Chondrocyte (in vitro differentiated cells): ENCODE data around the gene CDC73. TPM values are rescaled to one million over a fixed set of nuclear protein-coding genes. Genes with fewer than 3 reads are reported as not detected.
A peak's percentile ranks its signal among the peaks of the same experiment; 100 is the strongest.

Experiments used
- DNase-seq: peaks from one replicate; pipeline ENCODE4 v3.0.0; 2021; ENCODE audit warnings: mixed read lengths, low spot score
- H3K27ac Mint-ChIP-seq: one replicate; pipeline ENCODE4 v1.8.0; 2021; ENCODE audit warnings: mild to moderate bottlenecking, moderate library complexity, mixed read lengths; ENCODE audit not compliant: unreplicated experiment
- H3K27me3 Mint-ChIP-seq: 2 replicates; pipeline ENCODE4 v1.8.0; 2021; ENCODE audit warnings: low read depth, mixed read lengths
- H3K36me3 Mint-ChIP-seq: 2 replicates; pipeline ENCODE4 v1.8.0; 2021; ENCODE audit warnings: low read depth, mixed read lengths
- H3K4me1 Mint-ChIP-seq: 2 replicates; pipeline ENCODE4 v1.8.0; 2021; ENCODE audit warnings: low read depth, mild to moderate bottlenecking, mixed read lengths
- H3K4me3 Mint-ChIP-seq: one replicate; pipeline ENCODE4 v1.8.0; 2021; ENCODE audit warnings: mild to moderate bottlenecking, moderate library complexity, mixed read lengths; ENCODE audit not compliant: unreplicated experiment
- H3K9me3 Mint-ChIP-seq: 2 replicates; pipeline ENCODE4 v1.8.0; 2021; ENCODE audit warnings: low read depth, mixed read lengths
- total RNA-seq: library from RNA; stranded (reverse); gene quantifications from 3 replicates; pipeline ENCODE4 v1.2.1, GENCODE V29; 2021
- TF ChIP-seq, protein P1 (sequence below): fragments of 200-600 bp; sonication (generic); IDR thresholded peaks from 2 replicates; pipeline ENCODE4 v1.5.0; 2021; ENCODE audit warnings: antibody characterized with exemption, mild to moderate bottlenecking, moderate library complexity

Gene CDC73
- total RNA-seq, 1 donor from 2014 or later = 69.4 TPM

DNA sequence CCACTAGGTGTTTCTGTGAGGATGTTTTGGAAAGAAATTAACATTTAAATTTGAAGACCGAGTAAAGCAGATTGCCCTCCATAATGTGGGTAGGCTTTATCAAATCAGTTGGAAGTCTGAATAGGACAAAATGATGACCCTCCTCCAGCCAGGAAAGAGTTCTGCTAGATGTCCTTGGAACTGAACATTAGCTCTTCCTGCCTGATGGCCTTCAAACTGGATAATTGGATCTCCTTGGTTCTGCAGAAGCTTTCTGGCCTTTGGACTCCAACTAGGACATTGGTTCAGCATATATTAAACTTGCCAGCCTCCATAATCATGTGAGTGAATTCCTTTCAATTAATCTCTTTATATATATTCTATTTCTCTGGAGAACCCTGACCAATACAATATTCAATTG, 12.2 kb upstream of the CDC73 start:
- no peaks in the 10 kb centered on the region for H3K9me3 Mint-ChIP-seq
- TF ChIP-seq, protein P1, sequence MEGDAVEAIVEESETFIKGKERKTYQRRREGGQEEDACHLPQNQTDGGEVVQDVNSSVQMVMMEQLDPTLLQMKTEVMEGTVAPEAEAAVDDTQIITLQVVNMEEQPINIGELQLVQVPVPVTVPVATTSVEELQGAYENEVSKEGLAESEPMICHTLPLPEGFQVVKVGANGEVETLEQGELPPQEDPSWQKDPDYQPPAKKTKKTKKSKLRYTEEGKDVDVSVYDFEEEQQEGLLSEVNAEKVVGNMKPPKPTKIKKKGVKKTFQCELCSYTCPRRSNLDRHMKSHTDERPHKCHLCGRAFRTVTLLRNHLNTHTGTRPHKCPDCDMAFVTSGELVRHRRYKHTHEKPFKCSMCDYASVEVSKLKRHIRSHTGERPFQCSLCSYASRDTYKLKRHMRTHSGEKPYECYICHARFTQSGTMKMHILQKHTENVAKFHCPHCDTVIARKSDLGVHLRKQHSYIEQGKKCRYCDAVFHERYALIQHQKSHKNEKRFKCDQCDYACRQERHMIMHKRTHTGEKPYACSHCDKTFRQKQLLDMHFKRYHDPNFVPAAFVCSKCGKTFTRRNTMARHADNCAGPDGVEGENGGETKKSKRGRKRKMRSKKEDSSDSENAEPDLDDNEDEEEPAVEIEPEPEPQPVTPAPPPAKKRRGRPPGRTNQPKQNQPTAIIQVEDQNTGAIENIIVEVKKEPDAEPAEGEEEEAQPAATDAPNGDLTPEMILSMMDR = no peak
- H3K4me1 Mint-ChIP-seq = peaks cover 46% of the 10 kb centered on the region
- H3K27me3 Mint-ChIP-seq = no peaks in the 10 kb centered on the region
- DNase-seq = no peak
- no peak overlapping the region for H3K4me3 Mint-ChIP-seq
- H3K36me3 Mint-ChIP-seq = no peaks in the 10 kb centered on the region
- H3K27ac Mint-ChIP-seq = no peak overlapping the region

DNA sequence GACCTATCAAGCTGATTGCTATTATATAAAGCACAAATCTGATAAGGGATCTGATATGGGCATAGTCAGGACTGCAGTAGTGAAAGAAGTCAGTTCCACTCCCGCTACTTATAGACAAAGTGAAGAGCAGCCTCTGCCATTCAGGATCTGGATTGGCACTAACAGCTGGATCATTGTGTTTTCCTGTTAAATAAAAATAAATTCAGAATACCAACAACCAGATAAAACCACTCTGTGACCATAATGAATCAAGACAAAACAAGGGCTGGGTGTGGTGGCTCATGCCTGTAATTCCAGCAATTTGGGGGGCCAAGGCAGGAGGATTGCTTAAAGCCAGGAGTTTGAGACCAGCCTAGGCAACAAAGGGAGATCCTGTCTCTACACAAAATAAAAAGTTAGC, 11.6 kb upstream of the CDC73 start:
- no peaks in the 10 kb centered on the region for H3K9me3 Mint-ChIP-seq
- no peaks in the 10 kb centered on the region for H3K27me3 Mint-ChIP-seq
- no peak for DNase-seq
- H3K27ac Mint-ChIP-seq = peak overlapping the region; percentile 76
- no peaks in the 10 kb centered on the region for H3K36me3 Mint-ChIP-seq
- TF ChIP-seq, protein P1 = no peak
- H3K4me1 Mint-ChIP-seq = peaks cover 48% of the 10 kb centered on the region
- H3K4me3 Mint-ChIP-seq = no peak overlapping the region

DNA sequence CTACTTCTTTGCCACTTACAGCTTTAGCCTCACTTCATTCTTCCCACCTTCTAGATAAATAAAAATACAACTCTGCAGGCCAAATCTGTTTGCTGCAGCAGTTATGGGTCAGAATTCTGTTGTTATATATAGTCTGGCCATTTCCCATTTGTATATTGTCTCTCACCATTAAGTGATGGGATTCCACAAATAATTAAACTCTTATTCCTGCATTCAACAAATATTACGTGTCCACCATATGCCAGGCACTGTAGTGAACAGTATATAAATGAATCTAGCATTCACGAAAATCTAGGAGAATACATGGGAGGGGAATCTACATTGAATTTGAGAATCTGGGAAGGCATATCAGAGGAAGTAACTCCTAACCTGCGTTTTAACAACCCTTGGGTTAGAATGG, 11.0 kb upstream of the CDC73 start:
- H3K4me3 Mint-ChIP-seq = no peak overlapping the region
- peak overlapping the region; percentile 76 for H3K27ac Mint-ChIP-seq

DNA sequence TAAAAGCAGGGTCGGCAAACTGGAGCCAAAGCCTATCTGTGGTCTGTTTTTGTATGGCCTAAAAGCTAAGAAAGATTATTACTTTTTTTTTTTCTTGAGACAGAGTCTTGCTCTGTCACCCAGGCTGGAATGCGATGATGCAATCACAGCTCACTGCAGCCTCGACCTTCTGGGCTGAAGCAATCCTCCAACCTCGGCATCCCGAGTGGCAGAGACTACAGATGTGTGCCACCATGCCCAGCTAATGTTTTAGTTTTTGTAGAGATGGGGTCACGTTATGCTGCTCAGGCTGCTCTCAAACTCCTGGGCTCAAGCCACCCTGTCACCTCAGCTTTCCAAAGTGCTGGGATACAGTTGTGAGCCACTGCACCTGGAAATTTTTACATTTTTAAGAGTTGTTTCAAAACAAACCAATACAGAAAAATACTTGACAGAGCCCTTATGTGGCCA, 10.2 kb upstream of the CDC73 start:
- Mint-ChIP-seq H3K27me3 (no peaks in the 10 kb centered on the region), H3K4me1 (peaks cover 53% of the 10 kb centered on the region), H3K4me3 (peak overlapping the region; percentile 22), H3K27ac (peak overlapping the region; percentile 94), H3K36me3 (no peaks in the 10 kb centered on the region), H3K9me3 (peaks cover 5% of the 10 kb centered on the region)
- TF ChIP-seq, protein P1 = no peak
- no peak for DNase-seq

More for the DNA sequence above, 11.0 kb upstream of the CDC73 start:
- no peaks in the 10 kb centered on the region for H3K36me3 Mint-ChIP-seq
- H3K4me1 Mint-ChIP-seq = peaks cover 49% of the 10 kb centered on the region
- peaks cover under 1% of the 10 kb centered on the region for H3K9me3 Mint-ChIP-seq
- no peaks in the 10 kb centered on the region for H3K27me3 Mint-ChIP-seq
- no peak for DNase-seq
- TF ChIP-seq, protein P1 = no peak

DNA sequence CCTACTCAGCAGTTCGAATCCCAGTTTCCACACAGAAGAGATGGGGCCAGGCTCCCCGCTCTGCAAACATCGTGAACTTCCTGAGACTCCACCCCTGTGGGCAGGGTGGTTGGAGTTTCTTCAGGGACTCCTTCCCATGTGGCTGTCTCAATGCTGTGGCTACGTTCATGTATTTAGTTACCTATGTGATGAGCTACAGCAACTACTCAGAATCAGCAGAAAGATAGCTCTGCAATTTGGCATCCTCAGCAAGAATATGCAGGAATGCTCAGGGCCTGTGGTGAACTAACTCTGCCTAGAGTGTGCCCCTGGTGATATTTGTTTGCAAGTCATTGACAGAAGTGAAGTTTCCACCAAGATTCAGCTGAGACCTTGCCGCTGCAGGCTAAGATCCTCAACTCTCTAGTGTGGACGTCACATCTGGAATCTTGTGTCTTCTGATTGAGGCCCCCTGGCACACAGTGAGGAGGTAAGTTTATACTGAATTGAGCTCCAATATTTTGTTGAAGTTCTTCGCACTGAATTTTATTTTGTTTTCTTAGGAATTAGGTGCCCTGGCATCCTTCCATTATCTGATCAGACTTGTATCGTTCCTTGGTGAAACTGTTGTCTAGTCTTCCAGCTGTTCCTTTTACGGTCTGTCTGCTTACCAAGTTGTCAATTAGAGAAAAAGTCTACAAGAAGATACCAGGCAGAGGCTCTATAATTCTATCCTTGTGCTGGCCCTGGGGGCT, 8.4 kb upstream of the CDC73 start:
- TF ChIP-seq, protein P1 = no peak
- Mint-ChIP-seq H3K4me1 (peaks cover 53% of the 10 kb centered on the region), H3K36me3 (no peaks in the 10 kb centered on the region), H3K27me3 (no peaks in the 10 kb centered on the region), H3K9me3 (peaks cover 5% of the 10 kb centered on the region), H3K4me3 (no peak overlapping the region), H3K27ac (peak overlapping the region; percentile 94)
- no peak for DNase-seq
